Neural progenitor cell (in vitro differentiated cells): ENCODE data around the gene POM121L2. TPM values are rescaled to one million over a fixed set of nuclear protein-coding genes. Genes with fewer than 3 reads are reported as not detected.

Source experiments
- DNase-seq: peaks from one replicate; pipeline ENCODE4 v3.0.0-alpha.2; 2016; ENCODE audit warnings: low spot score
- H2AFZ ChIP-seq: fragments of 200-600 bp; sonication (generic); replicated peaks from 2 replicates; pipeline ENCODE4 v1.6.1; 2016; ENCODE audit warnings: antibody characterized with exemption
- H3F3A ChIP-seq: fragments of 200-600 bp; sonication (generic); 2 replicates; pipeline ENCODE4 v1.6.1; 2016; ENCODE audit warnings: antibody characterized with exemption, low read depth
- H3K27ac ChIP-seq: fragments of 200-600 bp; sonication (generic); 2 replicates; pipeline ENCODE4 v1.5.1; 2016; ENCODE audit warnings: mild to moderate bottlenecking
- H3K27me3 ChIP-seq: fragments of 200-600 bp; sonication (generic); 2 replicates; pipeline ENCODE4 v1.6.1; 2016; ENCODE audit warnings: mild to moderate bottlenecking, moderate library complexity
- H3K36me3 ChIP-seq: fragments of 200-600 bp; sonication (generic); 2 replicates; pipeline ENCODE4 v1.5.1; 2016
- H3K4me1 ChIP-seq: fragments of 200-600 bp; sonication (generic); 2 replicates; pipeline ENCODE4 v1.6.1; 2016; ENCODE audit warnings: mixed run types
- H3K4me2 ChIP-seq: fragments of 200-600 bp; sonication (generic); 2 replicates; pipeline ENCODE4 v1.6.1; 2016
- H3K4me3 ChIP-seq: fragments of 200-600 bp; sonication (generic); 2 replicates; pipeline ENCODE4 v1.5.1; 2016
- H3K79me2 ChIP-seq: fragments of 200-600 bp; sonication (generic); 2 replicates; pipeline ENCODE4 v1.6.1; 2016; ENCODE audit warnings: low read depth
- H3K9ac ChIP-seq: fragments of 200-600 bp; sonication (generic); 2 replicates; pipeline ENCODE4 v1.6.1; 2016
- H3K9me3 ChIP-seq: fragments of 200-600 bp; sonication (generic); 2 replicates; pipeline ENCODE4 v1.5.1; 2016; ENCODE audit warnings: low read depth
- H4K20me1 ChIP-seq: fragments of 200-600 bp; sonication (generic); 2 replicates; pipeline ENCODE4 v1.6.1; 2016; ENCODE audit warnings: low read depth
- H3K27ac Mint-ChIP-seq: 3 replicates; pipeline ENCODE4 v1.8.0; 2021; ENCODE audit warnings: mixed read lengths
- H3K27me3 Mint-ChIP-seq: 2 replicates; pipeline ENCODE4 v1.8.0; 2022; ENCODE audit warnings: low read depth, mild to moderate bottlenecking, inconsistent platforms, moderate library complexity, mixed read lengths; ENCODE audit not compliant: insufficient read depth
- H3K36me3 Mint-ChIP-seq: 3 replicates; pipeline ENCODE4 v1.8.0; 2021; ENCODE audit warnings: mixed read lengths
- H3K4me1 Mint-ChIP-seq: 3 replicates; pipeline ENCODE4 v1.8.0; 2021; ENCODE audit warnings: mixed read lengths
- H3K4me3 Mint-ChIP-seq: 3 replicates; pipeline ENCODE4 v1.8.0; 2021; ENCODE audit warnings: mild to moderate bottlenecking, moderate library complexity, mixed read lengths
- H3K9me3 Mint-ChIP-seq: 3 replicates; pipeline ENCODE4 v1.8.0; 2020; ENCODE audit warnings: mixed read lengths
- EZH2 ChIP-seq: fragments of 200-600 bp; sonication (generic); IDR thresholded peaks from 2 replicates; pipeline ENCODE4 v1.6.1; 2017; ENCODE audit warnings: antibody characterized with exemption, mild to moderate bottlenecking, moderate library complexity
- EZH2phosphoT487 ChIP-seq: fragments of 200-600 bp; sonication (generic); IDR thresholded peaks from 2 replicates; pipeline ENCODE4 v1.6.1; 2017; ENCODE audit warnings: antibody characterized with exemption
- total RNA-seq: library from RNA; depleted of rRNA; stranded (reverse); fragments of >200 nt; gene quantifications from 2 replicates; pipeline ENCODE4 v1.2.3, GENCODE V29; 2015; ENCODE audit warnings: low replicate concordance
- TF ChIP-seq, protein P1 (sequence below): fragments of 200-600 bp; sonication (generic); IDR thresholded peaks from 2 replicates; pipeline ENCODE4 v1.5.1; 2017; ENCODE audit warnings: antibody characterized with exemption, mild to moderate bottlenecking

POM121L2 gene
- total RNA-seq, 1 donor from 2014 or later = not detected

DNA sequence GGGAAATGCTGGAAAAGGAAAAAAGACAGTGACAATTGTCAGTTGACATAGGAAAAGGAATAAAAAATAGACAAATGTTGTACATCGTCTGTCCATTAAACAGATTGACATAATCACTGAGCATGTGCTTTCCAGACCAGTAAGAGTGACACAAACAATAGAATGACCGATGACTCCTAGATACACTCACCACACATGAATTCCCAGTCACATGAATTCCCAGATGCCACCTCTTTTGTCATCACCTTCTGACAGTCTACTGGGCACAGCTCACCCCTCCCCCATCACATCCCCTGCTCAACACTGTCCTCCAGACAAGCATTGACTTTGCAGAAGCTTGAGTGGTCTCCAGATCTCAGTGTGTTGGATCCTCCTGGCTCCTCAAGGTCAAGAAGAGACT lies 25.9 kb downstream of the POM121L2 start:
- no peak for DNase-seq
- Histone ChIP-seq H3F3A (peaks cover 14% of the 10 kb centered on the region), H3K27ac (no peak overlapping the region), H2AFZ (no peak overlapping the region), H4K20me1 (peaks cover 30% of the 10 kb centered on the region), H3K36me3 (no peaks in the 10 kb centered on the region), H3K9me3 (no peaks in the 10 kb centered on the region), H3K4me2 (no peak overlapping the region), H3K9ac (no peak overlapping the region), H3K79me2 (no peaks in the 10 kb centered on the region), H3K27me3 (peaks cover 98% of the 10 kb centered on the region), H3K4me3 (no peak overlapping the region), H3K4me1 (peaks cover 22% of the 10 kb centered on the region)
- Mint-ChIP-seq H3K27me3 (peaks cover 51% of the 10 kb centered on the region), H3K4me1 (peaks cover 37% of the 10 kb centered on the region), H3K4me3 (peak overlapping the region; percentile 69), H3K36me3 (peaks cover 1% of the 10 kb centered on the region), H3K27ac (no peak overlapping the region), H3K9me3 (peaks cover 24% of the 10 kb centered on the region)
- TF ChIP-seq, protein P1, sequence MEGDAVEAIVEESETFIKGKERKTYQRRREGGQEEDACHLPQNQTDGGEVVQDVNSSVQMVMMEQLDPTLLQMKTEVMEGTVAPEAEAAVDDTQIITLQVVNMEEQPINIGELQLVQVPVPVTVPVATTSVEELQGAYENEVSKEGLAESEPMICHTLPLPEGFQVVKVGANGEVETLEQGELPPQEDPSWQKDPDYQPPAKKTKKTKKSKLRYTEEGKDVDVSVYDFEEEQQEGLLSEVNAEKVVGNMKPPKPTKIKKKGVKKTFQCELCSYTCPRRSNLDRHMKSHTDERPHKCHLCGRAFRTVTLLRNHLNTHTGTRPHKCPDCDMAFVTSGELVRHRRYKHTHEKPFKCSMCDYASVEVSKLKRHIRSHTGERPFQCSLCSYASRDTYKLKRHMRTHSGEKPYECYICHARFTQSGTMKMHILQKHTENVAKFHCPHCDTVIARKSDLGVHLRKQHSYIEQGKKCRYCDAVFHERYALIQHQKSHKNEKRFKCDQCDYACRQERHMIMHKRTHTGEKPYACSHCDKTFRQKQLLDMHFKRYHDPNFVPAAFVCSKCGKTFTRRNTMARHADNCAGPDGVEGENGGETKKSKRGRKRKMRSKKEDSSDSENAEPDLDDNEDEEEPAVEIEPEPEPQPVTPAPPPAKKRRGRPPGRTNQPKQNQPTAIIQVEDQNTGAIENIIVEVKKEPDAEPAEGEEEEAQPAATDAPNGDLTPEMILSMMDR = no peak
- no peak for TF ChIP-seq EZH2phosphoT487
- TF ChIP-seq EZH2 = no peak

DNA sequence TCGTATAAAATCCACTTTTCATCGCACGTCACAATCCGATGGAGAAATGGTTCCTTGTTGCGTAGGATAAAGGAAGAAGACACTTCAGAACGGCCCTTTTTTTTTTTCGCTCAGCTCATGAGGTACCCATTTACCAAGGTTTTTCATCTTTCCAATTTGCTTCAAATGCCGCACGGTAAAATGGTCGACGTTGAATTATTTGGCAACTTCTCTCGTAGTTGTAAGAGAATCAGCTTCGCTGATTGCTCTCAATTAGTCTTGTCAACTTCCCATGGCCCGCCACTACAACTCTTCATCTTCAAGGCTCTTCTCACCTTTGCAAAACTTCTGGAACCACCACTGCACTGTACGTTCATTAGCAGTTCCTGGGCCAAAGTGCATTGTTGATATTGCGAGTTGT lies 28.8 kb downstream of the POM121L2 start:
- H3K4me2 ChIP-seq = no peak overlapping the region
- Mint-ChIP-seq H3K4me1 (peaks cover 27% of the 10 kb centered on the region), H3K36me3 (no peaks in the 10 kb centered on the region), H3K27ac (no peak overlapping the region), H3K4me3 (no peak overlapping the region), H3K9me3 (peaks cover 28% of the 10 kb centered on the region), H3K27me3 (peaks cover 41% of the 10 kb centered on the region)
- no peaks in the 10 kb centered on the region for H3K79me2 ChIP-seq
- peaks cover 91% of the 10 kb centered on the region for H3K27me3 ChIP-seq
- H3K4me1 ChIP-seq = peaks cover 6% of the 10 kb centered on the region
- TF ChIP-seq EZH2 = no peak
- TF ChIP-seq, protein P1 = no peak
- TF ChIP-seq EZH2phosphoT487 = no peak
- H3K36me3 ChIP-seq = no peaks in the 10 kb centered on the region
- no peak overlapping the region for H3K9ac ChIP-seq
- peaks cover 16% of the 10 kb centered on the region for H3F3A ChIP-seq
- DNase-seq = no peak
- no peak overlapping the region for H2AFZ ChIP-seq
- peaks cover 5% of the 10 kb centered on the region for H4K20me1 ChIP-seq
- H3K4me3 ChIP-seq = no peak overlapping the region
- H3K27ac ChIP-seq = no peak overlapping the region
- H3K9me3 ChIP-seq = no peaks in the 10 kb centered on the region

DNA sequence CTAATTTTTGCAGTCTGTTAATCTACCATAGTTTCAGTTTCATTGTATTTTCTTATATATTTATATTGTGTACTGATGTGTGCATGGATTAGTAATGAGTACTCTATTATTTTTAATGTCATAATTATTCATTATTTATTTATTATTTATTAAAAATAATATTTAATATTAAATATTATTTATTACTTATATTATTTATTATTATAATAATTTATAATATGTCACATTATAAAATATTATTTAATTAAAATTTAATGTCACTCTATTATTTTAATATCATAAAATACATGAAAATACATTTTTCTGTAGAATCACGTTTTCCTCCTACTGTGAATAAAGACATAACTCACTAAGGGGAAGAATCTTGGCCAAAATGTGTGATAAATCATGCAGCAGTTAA lies 30.5 kb downstream of the POM121L2 start:
- H3K4me1 Mint-ChIP-seq = peaks cover 20% of the 10 kb centered on the region
- peak overlapping the region; percentile 79 for H3K4me2 ChIP-seq

More for the DNA sequence above, 30.5 kb downstream of the POM121L2 start:
- no peak overlapping the region for H3K27ac ChIP-seq
- Mint-ChIP-seq H3K27me3 (peaks cover 36% of the 10 kb centered on the region), H3K4me3 (peak overlapping the region; percentile 96), H3K9me3 (peaks cover 28% of the 10 kb centered on the region), H3K36me3 (no peaks in the 10 kb centered on the region), H3K27ac (no peak overlapping the region)
- TF ChIP-seq EZH2 (no peak), EZH2phosphoT487 (no peak)
- TF ChIP-seq, protein P1 = no peak
- H2AFZ ChIP-seq = no peak overlapping the region
- H3K27me3 ChIP-seq = peaks cover 90% of the 10 kb centered on the region
- no peaks in the 10 kb centered on the region for H3K36me3 ChIP-seq
- H3K4me1 ChIP-seq = peaks cover 6% of the 10 kb centered on the region
- no peak overlapping the region for H3K9ac ChIP-seq
- H3F3A ChIP-seq = peaks cover 16% of the 10 kb centered on the region
- H3K79me2 ChIP-seq = no peaks in the 10 kb centered on the region
- no peak for DNase-seq
- H4K20me1 ChIP-seq = no peaks in the 10 kb centered on the region
- H3K9me3 ChIP-seq = no peaks in the 10 kb centered on the region
- peak overlapping the region; percentile 77 for H3K4me3 ChIP-seq
